Memory B cell (primary cell): ENCODE results near the gene FXYD5.
A peak's percentile ranks its signal among the peaks of the same experiment; 100 is the strongest.

Experiments
- ATAC-seq: fragments of 150-1000 bp; cut with Tn5 transposase; 2 replicates; pipeline ENCODE4 v1.10.0; 2021; ENCODE audit warnings: low read depth, mild to moderate bottlenecking, moderate library complexity
- DNase-seq, 2 donors: peaks; one replicate each; pipeline ENCODE4 v3.0.0; 2022; ENCODE audit warnings: low spot score in 2 of 2
- H3K27ac Mint-ChIP-seq: one replicate; pipeline ENCODE4 v1.8.0; 2022; ENCODE audit warnings: mild to moderate bottlenecking, moderate library complexity, mixed read lengths
- H3K27me3 Mint-ChIP-seq: one replicate; pipeline ENCODE4 v1.8.0; 2022; ENCODE audit warnings: mixed read lengths
- H3K36me3 Mint-ChIP-seq: one replicate; pipeline ENCODE4 v1.8.0; 2022; ENCODE audit warnings: mild to moderate bottlenecking, mixed read lengths
- H3K4me1 Mint-ChIP-seq: one replicate; pipeline ENCODE4 v1.8.0; 2022; ENCODE audit warnings: mixed read lengths
- H3K4me3 Mint-ChIP-seq: one replicate; pipeline ENCODE4 v1.8.0; 2022; ENCODE audit warnings: mild to moderate bottlenecking, moderate library complexity, mixed read lengths
- H3K9me3 Mint-ChIP-seq: one replicate; pipeline ENCODE4 v1.8.0; 2022; ENCODE audit warnings: mixed read lengths

FXYD5 gene

DNA sequence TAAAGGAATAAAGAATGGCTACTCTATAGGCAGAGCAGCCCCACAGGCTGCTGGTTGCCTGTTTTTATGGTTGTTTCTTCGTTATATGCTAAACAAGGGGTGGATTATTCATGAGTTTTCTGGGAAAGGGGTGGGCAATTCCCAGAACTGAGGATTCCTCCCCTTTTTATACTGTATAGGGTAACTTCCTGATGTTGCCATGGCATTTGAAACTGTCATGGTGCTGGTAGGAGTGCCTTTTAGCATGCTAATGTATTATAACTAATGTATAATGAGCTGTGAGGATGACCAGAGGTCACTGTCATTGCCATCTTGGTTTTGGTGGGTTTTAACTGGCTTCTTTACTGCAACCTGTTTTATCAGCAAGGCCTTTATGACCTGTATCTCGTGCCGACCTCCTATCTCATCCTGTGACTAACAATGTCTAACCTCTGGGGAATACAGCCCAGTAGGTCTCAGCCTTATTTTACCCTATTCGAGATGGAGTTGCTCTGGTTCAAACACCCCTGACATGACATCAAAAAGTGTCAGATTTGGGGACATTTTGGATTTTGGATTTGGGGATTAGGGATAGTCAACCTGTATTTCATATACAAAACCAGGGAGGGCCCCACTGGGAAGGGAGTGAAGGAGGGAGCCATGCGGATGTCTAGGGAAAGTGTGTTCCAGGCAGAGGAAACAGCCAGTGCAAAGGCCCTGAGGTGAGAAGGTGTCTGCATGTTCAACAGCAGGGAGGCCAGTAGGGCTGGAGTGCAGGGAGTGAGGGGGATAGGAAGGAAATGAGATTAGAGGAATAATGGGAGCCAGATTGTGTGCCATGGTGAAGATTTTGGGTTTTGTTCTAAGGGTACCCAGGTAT is 10.9 kb downstream of the FXYD5 start:
- no peak for DNase-seq
- Mint-ChIP-seq H3K4me3 (peak overlapping the region; percentile 58), H3K4me1 (peaks cover 34% of the 10 kb centered on the region), H3K27me3 (no peaks in the 10 kb centered on the region), H3K36me3 (peaks cover 62% of the 10 kb centered on the region), H3K27ac (peak overlapping the region; percentile 91), H3K9me3 (peaks cover 3% of the 10 kb centered on the region)
- no peak for ATAC-seq

DNA sequence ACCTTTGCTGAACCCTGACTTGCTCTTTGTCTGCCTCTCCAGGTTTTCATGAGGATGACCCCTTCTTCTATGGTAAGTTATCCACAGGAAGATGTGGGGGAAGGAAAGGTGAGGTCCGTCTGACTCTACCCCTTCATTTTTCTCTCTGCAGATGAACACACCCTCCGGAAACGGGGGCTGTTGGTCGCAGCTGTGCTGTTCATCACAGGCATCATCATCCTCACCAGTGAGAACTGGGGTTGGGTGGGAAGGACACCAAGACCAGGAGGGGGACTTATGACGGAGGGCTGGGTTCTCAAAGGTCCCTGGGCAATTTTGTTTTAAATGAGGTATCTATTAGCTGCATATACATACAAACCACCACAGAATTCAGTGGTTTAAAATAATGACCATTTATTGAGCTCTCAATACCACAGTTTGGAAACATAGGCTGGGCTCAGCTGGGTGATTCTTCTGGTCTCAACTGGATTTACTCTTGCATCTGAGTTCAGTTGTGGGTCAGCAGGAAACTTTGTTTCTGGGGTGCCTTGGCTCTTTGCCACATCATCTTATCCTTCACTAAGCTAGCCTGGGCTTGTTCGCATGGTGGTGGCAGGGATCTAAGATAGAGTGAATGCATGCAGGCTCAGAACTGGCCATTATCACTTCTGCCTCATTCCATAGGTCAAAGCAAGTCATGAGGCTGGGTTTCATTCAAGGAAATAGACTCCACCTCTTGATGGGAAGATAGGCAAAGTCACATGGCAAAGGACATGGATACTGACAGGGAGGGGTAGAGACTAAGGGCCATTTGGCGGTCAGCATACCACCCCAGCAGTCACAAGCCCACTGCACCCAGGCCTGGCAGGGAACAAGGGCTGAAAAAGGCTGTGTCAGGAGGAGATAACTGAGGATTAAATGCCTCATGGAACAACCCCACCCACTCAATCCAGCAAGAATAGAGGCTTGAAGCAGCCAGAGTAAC is 11.8 kb downstream of the FXYD5 start:
- Mint-ChIP-seq H3K4me3 (peak overlapping the region; percentile 15), H3K4me1 (peaks cover 30% of the 10 kb centered on the region), H3K9me3 (peaks cover 3% of the 10 kb centered on the region), H3K27me3 (no peaks in the 10 kb centered on the region), H3K27ac (peak overlapping the region; percentile 91), H3K36me3 (peaks cover 55% of the 10 kb centered on the region)
- no peak for DNase-seq
- no peak for ATAC-seq

DNA sequence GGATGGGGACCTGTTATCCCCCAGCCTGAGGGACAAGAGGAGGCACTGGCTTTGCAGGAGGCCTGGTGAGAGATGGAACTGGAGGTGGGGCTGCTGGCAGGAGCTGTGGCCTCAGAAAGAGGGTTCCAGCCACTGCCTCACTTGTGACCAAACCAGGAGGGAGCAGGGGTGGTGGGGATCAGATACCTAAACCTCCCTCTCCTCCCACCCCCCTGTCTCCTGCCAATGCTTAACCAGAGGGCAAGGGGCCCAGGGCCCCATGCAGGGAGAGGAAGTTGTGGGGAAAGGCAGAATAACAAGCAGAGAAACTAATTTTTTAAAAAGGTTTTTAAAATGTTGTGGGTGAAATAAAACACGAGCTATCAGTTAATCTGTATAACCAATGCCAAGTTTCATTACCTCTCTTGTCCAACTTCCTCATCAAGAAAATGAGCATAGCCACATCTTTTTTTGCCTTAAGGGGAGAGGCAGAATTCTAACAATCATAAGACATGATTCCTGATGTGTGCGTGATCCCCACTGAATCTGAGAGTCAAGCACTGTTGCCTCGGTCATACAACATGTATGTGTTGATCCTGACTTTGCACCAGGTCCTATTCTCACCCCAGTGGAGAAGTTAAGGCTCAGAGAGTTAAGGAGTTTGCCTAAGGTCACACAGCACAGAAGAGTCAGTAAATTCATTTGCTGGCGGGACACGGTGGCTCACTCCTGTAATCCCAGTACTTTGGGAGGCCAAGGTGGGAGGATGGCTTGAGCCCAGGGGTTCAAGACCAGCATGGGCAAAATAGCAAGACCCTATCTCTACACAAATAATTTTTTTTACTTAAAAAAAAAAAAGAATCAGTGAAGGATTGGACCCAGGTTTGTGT is 12.9 kb downstream of the FXYD5 start:
- H3K27me3 Mint-ChIP-seq = no peaks in the 10 kb centered on the region
- peak overlapping the region; percentile 91 for H3K27ac Mint-ChIP-seq
- no peaks in the 10 kb centered on the region for H3K9me3 Mint-ChIP-seq
- ATAC-seq (peak; percentile 72), DNase-seq (no peak)
- H3K36me3 Mint-ChIP-seq = peaks cover 44% of the 10 kb centered on the region
- peak overlapping the region; percentile 15 for H3K4me3 Mint-ChIP-seq
- H3K4me1 Mint-ChIP-seq = peaks cover 29% of the 10 kb centered on the region

DNA sequence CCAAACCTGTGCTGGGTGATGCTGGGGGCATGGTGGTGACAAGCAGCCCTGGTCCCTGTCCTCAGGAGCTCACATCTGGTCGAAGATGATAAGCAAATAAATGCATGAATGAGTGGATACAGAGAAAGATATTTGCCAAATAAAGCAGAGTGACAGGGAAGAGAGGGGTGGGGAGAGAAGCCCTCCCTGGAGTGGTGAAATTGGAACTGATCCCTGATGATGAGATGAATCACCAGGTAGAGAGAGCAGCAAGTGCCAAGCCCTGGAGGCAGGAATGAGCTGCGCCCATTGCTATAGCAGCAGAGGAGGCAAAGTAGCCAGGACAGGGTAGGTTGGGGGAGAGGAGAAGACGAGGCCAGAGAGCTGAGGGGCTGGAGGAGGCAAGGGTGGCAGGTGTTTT is 13.7 kb downstream of the FXYD5 start:
- Mint-ChIP-seq H3K36me3 (peaks cover 39% of the 10 kb centered on the region), H3K27me3 (no peaks in the 10 kb centered on the region), H3K4me1 (peaks cover 29% of the 10 kb centered on the region), H3K9me3 (no peaks in the 10 kb centered on the region), H3K27ac (peak overlapping the region; percentile 91), H3K4me3 (no peak overlapping the region)
- ATAC-seq = no peak
- no peak for DNase-seq

DNA sequence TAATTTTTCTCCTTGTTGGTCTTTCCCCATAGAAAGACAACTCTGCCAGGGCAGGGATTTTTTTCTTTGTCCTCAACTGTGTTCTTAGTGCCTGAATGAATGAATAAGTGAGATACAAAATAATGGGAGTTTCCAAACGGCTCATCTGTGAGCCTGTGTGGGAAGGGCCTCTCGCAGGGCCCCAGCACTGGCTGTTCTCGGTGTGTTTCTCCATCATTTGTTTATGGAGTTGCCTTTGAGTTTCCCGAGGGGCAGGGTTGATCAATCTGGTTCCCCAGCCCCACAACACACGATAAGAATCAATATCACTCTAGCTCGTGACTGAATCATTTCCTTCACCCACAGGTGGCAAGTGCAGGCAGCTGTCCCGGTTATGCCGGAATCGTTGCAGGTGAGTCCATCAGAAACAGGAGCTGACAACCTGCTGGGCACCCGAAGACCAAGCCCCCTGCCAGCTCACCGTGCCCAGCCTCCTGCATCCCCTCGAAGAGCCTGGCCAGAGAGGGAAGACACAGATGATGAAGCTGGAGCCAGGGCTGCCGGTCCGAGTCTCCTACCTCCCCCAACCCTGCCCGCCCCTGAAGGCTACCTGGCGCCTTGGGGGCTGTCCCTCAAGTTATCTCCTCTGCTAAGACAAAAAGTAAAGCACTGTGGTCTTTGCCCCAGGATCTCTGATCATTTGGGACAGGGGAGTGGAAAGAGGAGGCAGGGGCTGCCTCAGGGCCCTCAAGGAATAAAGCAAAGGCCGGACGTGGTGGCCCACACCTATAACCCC is 14.9 kb downstream of the FXYD5 start:
- ATAC-seq (no peak), DNase-seq (no peak)
- H3K4me1 Mint-ChIP-seq = peaks cover 26% of the 10 kb centered on the region
- H3K9me3 Mint-ChIP-seq = no peaks in the 10 kb centered on the region
- H3K4me3 Mint-ChIP-seq = no peak overlapping the region
- peaks cover 32% of the 10 kb centered on the region for H3K36me3 Mint-ChIP-seq
- peak overlapping the region; percentile 82 for H3K27ac Mint-ChIP-seq
- H3K27me3 Mint-ChIP-seq = no peaks in the 10 kb centered on the region

DNA sequence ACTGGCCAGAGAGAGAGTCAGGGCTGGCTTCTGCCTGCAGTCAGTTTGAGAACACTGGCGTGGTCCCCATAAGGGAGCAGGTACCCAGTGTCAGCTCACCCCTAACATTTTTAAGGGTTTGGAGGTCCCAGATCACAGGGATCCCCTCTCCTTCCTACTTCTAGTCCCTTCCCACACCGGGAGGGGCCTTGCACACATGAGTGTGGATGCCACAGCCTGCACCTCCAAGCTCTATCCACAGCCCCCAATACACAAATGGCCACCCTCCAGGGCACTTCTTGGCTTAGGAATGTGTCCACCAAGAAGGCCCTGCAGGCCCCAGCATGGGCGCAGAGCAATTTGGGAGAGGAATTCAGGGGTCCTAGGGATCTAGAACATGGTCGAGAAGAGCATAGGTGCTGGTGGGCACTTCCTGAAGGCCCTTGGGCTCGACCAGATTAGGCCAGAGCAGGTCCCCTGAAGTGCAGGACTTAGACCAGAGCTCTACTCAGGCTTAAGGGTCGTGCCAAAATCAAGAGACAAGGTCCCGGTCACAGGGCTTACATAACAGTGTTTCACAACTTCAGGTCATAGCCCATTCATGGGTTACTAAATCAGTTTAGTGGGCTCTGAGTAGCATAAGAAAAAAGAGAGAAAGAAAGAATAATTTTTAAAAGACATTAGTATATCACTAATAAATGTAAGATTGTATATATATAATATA is 16.0 kb downstream of the FXYD5 start:
- H3K4me3 Mint-ChIP-seq = no peak overlapping the region
- H3K36me3 Mint-ChIP-seq = peaks cover 28% of the 10 kb centered on the region
- peaks cover 31% of the 10 kb centered on the region for H3K4me1 Mint-ChIP-seq
- peak overlapping the region; percentile 75 for H3K27ac Mint-ChIP-seq
- no peaks in the 10 kb centered on the region for H3K9me3 Mint-ChIP-seq
- DNase-seq = no peak
- ATAC-seq = no peak
- H3K27me3 Mint-ChIP-seq = no peaks in the 10 kb centered on the region

DNA sequence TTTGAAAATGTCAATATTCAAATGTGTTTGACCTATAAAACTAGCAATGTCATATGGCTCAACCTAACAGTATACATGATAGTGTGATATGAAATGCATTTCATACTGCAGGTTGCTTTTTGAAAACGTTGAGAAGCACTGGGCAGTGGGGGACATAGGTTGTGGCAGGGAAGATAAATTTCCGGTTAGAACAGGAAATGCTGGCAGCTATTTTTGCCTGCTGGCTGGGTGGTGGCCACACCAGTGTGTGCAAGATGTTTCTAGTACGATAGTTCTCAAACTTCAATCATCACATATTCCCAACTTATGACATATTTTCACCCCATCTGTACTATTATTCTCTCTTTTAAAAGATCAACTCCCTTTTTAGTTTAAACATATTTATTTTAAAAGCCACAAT is 17.2 kb downstream of the FXYD5 start:
- ATAC-seq (peak; percentile 45), DNase-seq (no peak)
- no peaks in the 10 kb centered on the region for H3K27me3 Mint-ChIP-seq
- peaks cover 16% of the 10 kb centered on the region for H3K36me3 Mint-ChIP-seq
- no peaks in the 10 kb centered on the region for H3K9me3 Mint-ChIP-seq
- H3K4me1 Mint-ChIP-seq = peaks cover 24% of the 10 kb centered on the region
- H3K27ac Mint-ChIP-seq = peak overlapping the region; percentile 68
- H3K4me3 Mint-ChIP-seq = peak overlapping the region; percentile 37

DNA sequence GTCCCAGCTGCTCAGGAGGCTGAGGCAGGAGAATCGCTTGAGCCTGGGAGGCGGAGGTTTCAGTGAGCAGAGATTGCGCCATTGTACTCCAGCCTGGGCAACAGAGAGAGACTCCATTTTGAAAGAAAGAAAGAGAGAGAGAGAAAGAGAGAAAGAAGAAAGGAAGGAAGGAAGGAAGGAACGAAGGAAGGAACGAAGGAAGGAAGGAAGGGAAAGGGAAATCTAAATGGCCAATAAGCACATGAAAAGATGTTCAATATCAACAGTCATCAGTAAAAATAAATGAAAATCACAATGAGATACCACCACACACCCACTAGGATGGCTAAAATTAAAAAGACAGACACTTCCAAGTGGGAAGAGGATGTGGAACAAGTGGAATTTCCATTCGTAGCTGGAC is 19.7 kb downstream of the FXYD5 start:
- Mint-ChIP-seq H3K4me3 (no peak overlapping the region), H3K27me3 (no peaks in the 10 kb centered on the region), H3K4me1 (peaks cover 11% of the 10 kb centered on the region), H3K36me3 (peaks cover 10% of the 10 kb centered on the region), H3K9me3 (peaks cover 3% of the 10 kb centered on the region), H3K27ac (peak overlapping the region; percentile 82)
- no peak for ATAC-seq
- DNase-seq = no peak

DNA sequence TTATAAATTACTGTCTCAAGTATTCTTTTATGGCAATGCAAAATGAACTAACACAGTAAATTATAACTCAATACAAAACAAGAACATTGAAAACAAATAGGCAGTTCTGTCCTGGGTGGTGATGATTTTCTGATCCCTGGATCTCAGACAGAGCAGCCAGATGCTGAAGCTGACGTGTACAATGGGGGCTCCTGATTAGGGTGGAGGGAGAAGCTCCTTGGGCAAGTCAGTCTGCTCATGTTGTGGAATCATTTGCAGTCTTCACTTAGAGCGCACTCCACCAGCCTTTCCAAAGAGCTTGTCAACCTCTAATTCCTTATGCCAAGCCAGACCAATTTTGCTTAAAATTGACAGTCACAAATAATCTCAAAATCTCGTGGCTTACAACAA is 21.6 kb downstream of the FXYD5 start:
- ATAC-seq (no peak), DNase-seq (no peak)
- Mint-ChIP-seq H3K27me3 (no peaks in the 10 kb centered on the region), H3K4me3 (no peak overlapping the region), H3K4me1 (peaks cover 14% of the 10 kb centered on the region), H3K36me3 (peaks cover 8% of the 10 kb centered on the region), H3K9me3 (peaks cover 3% of the 10 kb centered on the region), H3K27ac (no peak overlapping the region)

DNA sequence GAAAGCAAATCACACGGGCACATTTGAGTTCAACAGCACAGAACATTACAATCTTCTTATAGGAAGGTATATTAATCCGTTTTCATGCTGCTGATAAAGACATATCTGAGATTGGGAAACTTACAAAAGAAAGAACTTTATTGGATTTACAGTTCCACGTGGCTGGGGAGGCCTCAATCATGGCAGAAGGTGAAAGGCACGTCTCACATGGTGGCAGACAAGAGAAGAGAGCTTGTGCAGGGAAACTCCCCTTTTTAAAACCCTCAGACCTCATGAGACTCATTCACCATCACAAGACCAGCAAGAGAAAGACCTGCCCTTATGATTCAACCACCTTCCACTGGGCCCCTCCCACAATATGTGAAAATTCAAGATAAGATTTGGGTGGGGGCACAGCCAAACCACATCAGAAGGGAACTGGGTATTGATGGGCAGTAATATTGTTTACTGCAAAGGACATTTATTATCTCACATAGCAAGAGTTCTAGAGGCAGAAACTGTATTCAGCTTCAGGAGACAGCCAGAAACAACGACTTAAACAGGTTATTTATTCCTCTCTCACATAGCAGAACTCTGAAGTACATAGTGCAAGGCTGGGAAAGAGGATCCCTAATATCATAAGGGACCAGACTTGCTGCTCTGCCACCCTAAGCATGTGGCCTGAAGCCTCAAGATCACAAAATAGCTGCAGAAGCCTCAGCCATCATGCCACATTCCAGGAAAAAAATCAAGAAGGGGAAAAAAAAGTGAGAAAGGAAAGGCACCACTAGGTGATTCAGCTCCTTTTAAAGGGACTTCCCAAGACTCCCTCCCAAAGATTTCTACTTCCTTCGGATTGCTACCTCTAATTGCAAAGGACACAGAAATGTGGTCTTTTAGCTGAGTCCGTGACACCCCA is 23.1 kb downstream of the FXYD5 start:
- Mint-ChIP-seq H3K36me3 (peaks cover 8% of the 10 kb centered on the region), H3K27me3 (no peaks in the 10 kb centered on the region), H3K4me1 (peaks cover 13% of the 10 kb centered on the region), H3K4me3 (no peak overlapping the region), H3K9me3 (peaks cover 3% of the 10 kb centered on the region), H3K27ac (no peak overlapping the region)
- no peak for ATAC-seq
- no peak for DNase-seq

DNA sequence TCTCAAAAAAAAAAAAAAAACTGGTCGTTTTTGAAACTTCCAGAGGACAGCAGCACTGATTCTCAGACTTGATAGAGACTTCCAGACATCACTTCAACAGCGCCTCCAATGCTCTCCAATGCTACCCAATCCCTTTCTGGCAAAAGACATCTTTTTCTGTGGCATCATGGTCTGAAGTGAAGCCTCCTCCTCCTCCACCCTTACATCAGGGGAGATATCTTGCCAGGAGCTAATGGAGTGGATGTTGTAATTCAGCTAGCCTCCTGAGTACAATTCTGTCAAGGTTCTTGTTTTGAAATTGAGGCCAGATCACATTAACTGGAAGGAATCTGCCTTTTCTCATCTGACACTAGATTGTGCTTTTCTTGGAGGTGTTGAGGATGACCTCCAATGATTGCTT is 24.2 kb downstream of the FXYD5 start:
- DNase-seq = no peak
- no peak for ATAC-seq
- Mint-ChIP-seq H3K27me3 (no peaks in the 10 kb centered on the region), H3K27ac (no peak overlapping the region), H3K4me1 (peaks cover 17% of the 10 kb centered on the region), H3K9me3 (peaks cover 3% of the 10 kb centered on the region), H3K4me3 (no peak overlapping the region), H3K36me3 (peaks cover 12% of the 10 kb centered on the region)

DNA sequence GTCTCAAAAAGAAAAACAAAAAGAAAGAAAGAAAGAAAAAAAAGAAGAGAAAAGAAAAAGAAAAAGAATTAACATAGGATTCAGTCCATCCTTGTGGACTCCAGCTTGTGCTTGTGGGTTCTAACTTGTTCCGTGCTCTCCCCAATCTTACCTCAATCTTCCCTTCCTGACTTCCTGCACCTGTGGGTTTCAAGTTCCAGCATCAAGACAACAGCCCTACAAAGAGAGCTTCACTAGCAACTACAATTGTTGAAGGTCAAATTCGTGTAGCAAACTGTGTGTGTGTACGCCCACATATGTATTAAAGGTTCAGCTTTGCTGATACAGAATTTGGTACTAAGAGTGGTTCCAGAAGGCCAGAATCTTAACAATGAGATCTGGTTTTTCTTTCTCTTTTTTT is 25.3 kb downstream of the FXYD5 start:
- no peaks in the 10 kb centered on the region for H3K27me3 Mint-ChIP-seq
- H3K27ac Mint-ChIP-seq = no peak overlapping the region
- H3K4me3 Mint-ChIP-seq = no peak overlapping the region
- peaks cover 12% of the 10 kb centered on the region for H3K36me3 Mint-ChIP-seq
- ATAC-seq = no peak
- H3K9me3 Mint-ChIP-seq = peaks cover 3% of the 10 kb centered on the region
- no peak for DNase-seq
- peaks cover 17% of the 10 kb centered on the region for H3K4me1 Mint-ChIP-seq
